Keratinocyte (primary cell): Measurements from ENCODE around the gene DACT1. TPM values are rescaled to one million over a fixed set of nuclear protein-coding genes. Genes with fewer than 3 reads are reported as not detected.

Experiments
- DNase-seq: peaks from one replicate; pipeline ENCODE4 v3.0.0-alpha.2; 2011; ENCODE audit warnings: low read depth, missing footprints, low spot score
- FAIRE-seq: peaks from 2 replicates; lab custom pipeline; 2011; peaks lifted over from hg19 to GRCh38; lab: Jason Lieb, UNC
- H2AFZ ChIP-seq: 2 replicates; pipeline ENCODE4 v1.6.0; 2012; ENCODE audit warnings: low read length, control low read depth, inconsistent platforms; ENCODE audit not compliant: control insufficient read depth
- H3K27ac ChIP-seq: 2 replicates; pipeline ENCODE4 v1.5.1; 2011; ENCODE audit warnings: low read length; ENCODE audit not compliant: control insufficient read depth, insufficient read depth
- H3K27me3 ChIP-seq: 3 replicates; pipeline ENCODE4 v1.6.0; 2011; ENCODE audit warnings: low read length; ENCODE audit not compliant: control insufficient read depth, insufficient read depth; ENCODE audit errors: extremely low read depth
- H3K36me3 ChIP-seq, 2 experiments: 2 replicates in 1 of 2; 3 replicates in 1 of 2; pipeline ENCODE4 v1.5.1; 2011; ENCODE audit warnings: low read length in 2 of 2, mild to moderate bottlenecking in 1 of 2; ENCODE audit not compliant: control insufficient read depth in 2 of 2, insufficient read depth in 2 of 2; ENCODE audit errors: extremely low read depth in 1 of 2
- H3K4me1 ChIP-seq: 3 replicates; pipeline ENCODE4 v1.5.1; 2011; ENCODE audit warnings: low read length; ENCODE audit not compliant: control insufficient read depth, insufficient read depth; ENCODE audit errors: extremely low read depth
- H3K4me2 ChIP-seq: 3 replicates; pipeline ENCODE4 v1.6.0; 2011; ENCODE audit warnings: low read depth, low read length; ENCODE audit not compliant: control insufficient read depth, insufficient read depth; ENCODE audit errors: extremely low read depth
- H3K4me3 ChIP-seq, 3 experiments: fragments of 200-600 bp in 1 of 3; sonication (generic) in 1 of 3; 2 replicates in 2 of 3; 3 replicates in 1 of 3; pipeline ENCODE4 v1.5.1; 2011 to 2016; ENCODE audit warnings: low read length in 3 of 3, mild to moderate bottlenecking in 3 of 3, control low read depth in 2 of 3, inconsistent platforms in 1 of 3, low read depth in 1 of 3, mixed read lengths in 1 of 3, mixed run types in 1 of 3, moderate library complexity in 1 of 3; ENCODE audit not compliant: control insufficient read depth in 2 of 3, insufficient read depth in 2 of 3; ENCODE audit errors: extremely low read depth in 1 of 3
- H3K79me2 ChIP-seq: 2 replicates; pipeline ENCODE4 v1.6.0; 2012; ENCODE audit warnings: low read length; ENCODE audit not compliant: control insufficient read depth, insufficient read depth
- H3K9ac ChIP-seq: 3 replicates; pipeline ENCODE4 v1.6.0; 2011; ENCODE audit warnings: low read length; ENCODE audit not compliant: control insufficient read depth, insufficient read depth; ENCODE audit errors: extremely low read depth
- H3K9me1 ChIP-seq: 3 replicates; pipeline ENCODE4 v1.6.0; 2011; ENCODE audit warnings: low read length; ENCODE audit not compliant: control insufficient read depth, insufficient read depth; ENCODE audit errors: extremely low read depth
- H3K9me3 ChIP-seq: 2 replicates; pipeline ENCODE4 v1.5.1; 2012; ENCODE audit warnings: low read depth, low read length; ENCODE audit not compliant: control insufficient read depth
- H4K20me1 ChIP-seq: 3 replicates; pipeline ENCODE4 v1.6.0; 2011; ENCODE audit warnings: low read length; ENCODE audit not compliant: control insufficient read depth, insufficient read depth; ENCODE audit errors: extremely low read depth
- EZH2 ChIP-seq: IDR thresholded peaks from one replicate; pipeline ENCODE4 v1.6.1; 2012; ENCODE audit warnings: inconsistent platforms, mild to moderate bottlenecking, low read length, moderate library complexity
- dilution Hi-C: fragments of 300-500 bp; cut with MboI; formaldehyde crosslinking; loops from one replicate; pipeline ENCODE4 v1.7.0; 2020; ENCODE audit warnings: low sequenced_read_pairs; ENCODE audit not compliant: extremely low pct_ligation_motif_present
- polyA plus RNA-seq, 5 experiments: library from polyadenylated mRNA; depleted of rRNA in 3 of 5; stranded (reverse) in 3 of 5; stranded (forward) in 1 of 5; unstranded in 1 of 5; fragments of >200 nt; gene quantifications; 1 replicate in 1 of 5; 2 replicates in 3 of 5; 3 replicates in 1 of 5; pipeline versions ENCODE4 v1.2.1 to v1.2.3, GENCODE V29; 2011 to 2012; ENCODE audit warnings: missing spikeins in 2 of 5, low read depth in 1 of 5, low replicate concordance in 1 of 5
- TF ChIP-seq, protein P1 (sequence below), 3 experiments: IDR thresholded peaks in 1 of 3; conservative IDR thresholded peaks in 1 of 3; optimal IDR thresholded peaks in 1 of 3; 2 replicates in 2 of 3; 3 replicates in 1 of 3; pipeline versions ENCODE3 to v1.5.1; 2011; ENCODE audit warnings: low read length in 3 of 3, mild to moderate bottlenecking in 3 of 3, moderate library complexity in 2 of 3, control low read depth in 1 of 3, inconsistent platforms in 1 of 3; ENCODE audit not compliant: insufficient read depth in 2 of 3; ENCODE audit errors: extremely low read depth in 1 of 3

DACT1 gene
- polyA plus RNA-seq, 1 donor (not counting 4 experiments of a cell fraction or from before 2014, with no cell fraction given), result 0.10 TPM

DNA sequence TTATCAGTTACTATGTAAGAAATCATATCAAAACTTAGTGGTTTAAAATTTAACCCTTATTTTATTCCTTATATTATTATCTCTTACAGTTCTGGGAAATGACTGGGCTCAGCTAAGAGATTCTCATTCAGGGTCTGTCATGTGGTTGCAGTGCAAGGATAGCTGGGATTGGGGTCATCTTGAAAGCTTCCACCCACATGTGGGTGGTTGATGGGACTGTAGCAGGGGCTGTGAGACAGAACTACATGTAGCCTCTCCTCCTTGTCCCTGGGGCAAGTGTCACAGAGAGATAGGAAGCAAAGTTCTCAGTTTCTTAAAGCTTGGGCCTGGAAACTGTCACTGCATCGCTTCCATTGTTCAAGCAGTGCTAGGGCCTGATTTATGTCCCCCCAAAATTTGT is 57.8 kb downstream of the DACT1 start:
- peaks cover 11% of the 10 kb centered on the region for H3K27me3 ChIP-seq
- dilution Hi-C loops, result no loop called here
- FAIRE-seq, result no peak
- no peak for DNase-seq
- no peak overlapping the region for H3K4me2 ChIP-seq
- no peak overlapping the region for H2AFZ ChIP-seq
- H3K79me2 ChIP-seq, result no peaks in the 10 kb centered on the region
- no peak for TF ChIP-seq EZH2
- TF ChIP-seq, protein P1, sequence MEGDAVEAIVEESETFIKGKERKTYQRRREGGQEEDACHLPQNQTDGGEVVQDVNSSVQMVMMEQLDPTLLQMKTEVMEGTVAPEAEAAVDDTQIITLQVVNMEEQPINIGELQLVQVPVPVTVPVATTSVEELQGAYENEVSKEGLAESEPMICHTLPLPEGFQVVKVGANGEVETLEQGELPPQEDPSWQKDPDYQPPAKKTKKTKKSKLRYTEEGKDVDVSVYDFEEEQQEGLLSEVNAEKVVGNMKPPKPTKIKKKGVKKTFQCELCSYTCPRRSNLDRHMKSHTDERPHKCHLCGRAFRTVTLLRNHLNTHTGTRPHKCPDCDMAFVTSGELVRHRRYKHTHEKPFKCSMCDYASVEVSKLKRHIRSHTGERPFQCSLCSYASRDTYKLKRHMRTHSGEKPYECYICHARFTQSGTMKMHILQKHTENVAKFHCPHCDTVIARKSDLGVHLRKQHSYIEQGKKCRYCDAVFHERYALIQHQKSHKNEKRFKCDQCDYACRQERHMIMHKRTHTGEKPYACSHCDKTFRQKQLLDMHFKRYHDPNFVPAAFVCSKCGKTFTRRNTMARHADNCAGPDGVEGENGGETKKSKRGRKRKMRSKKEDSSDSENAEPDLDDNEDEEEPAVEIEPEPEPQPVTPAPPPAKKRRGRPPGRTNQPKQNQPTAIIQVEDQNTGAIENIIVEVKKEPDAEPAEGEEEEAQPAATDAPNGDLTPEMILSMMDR (optimal IDR thresholded peaks at IDR 0.05 in 1 of 3, IDR thresholded peaks at IDR 0.05 in 1 of 3, conservative IDR thresholded peaks at IDR 0.05 in 1 of 3; ENCODE audit: extremely low read depth in 1 of 3, insufficient read depth in 2 of 3, low read length in 3 of 3), result no peak
- H3K27ac ChIP-seq, result no peak overlapping the region
- no peaks in the 10 kb centered on the region for H4K20me1 ChIP-seq
- no peaks in the 10 kb centered on the region for H3K9me3 ChIP-seq
- H3K9ac ChIP-seq, result no peak overlapping the region
- no peaks in the 10 kb centered on the region for H3K4me1 ChIP-seq
- H3K4me3 ChIP-seq, result no peak overlapping the region
- H3K36me3 ChIP-seq, result no peaks in the 10 kb centered on the region
- H3K9me1 ChIP-seq, result no peaks in the 10 kb centered on the region

DNA sequence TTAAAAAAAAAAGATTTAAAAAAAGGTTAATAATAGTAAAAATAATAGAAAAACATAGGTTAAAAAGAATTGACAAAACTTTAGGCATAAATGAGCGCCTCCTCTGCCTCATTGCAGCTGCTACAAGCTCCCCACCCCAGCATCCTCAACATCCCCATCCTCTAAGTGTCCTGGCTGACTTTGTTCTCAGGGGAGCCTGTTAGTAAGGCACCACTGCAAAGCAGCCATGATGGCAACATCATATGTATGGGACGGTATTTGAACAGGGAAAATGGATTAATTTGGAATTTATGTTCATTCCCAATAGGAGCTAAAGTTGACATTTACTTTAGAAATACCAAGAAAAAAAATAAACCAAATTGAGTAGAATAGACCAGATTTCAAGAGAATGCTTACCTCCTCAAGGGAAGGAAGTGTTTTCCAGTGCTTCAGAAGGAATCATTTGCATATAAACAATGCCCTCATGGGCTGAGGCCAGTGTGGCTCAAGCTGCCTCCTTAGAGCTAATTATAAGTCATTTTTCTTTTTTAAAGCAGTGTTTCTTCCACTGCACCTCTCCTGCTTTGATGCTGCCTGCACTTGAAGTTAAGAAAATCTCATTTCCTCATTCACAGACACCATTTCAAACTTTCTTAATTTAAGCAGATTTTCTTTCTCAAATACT is 59.6 kb downstream of the DACT1 start:
- H3K4me2 ChIP-seq, result no peak overlapping the region
- H3K9me1 ChIP-seq, result no peaks in the 10 kb centered on the region
- TF ChIP-seq, protein P1 (optimal IDR thresholded peaks at IDR 0.05 in 1 of 3, IDR thresholded peaks at IDR 0.05 in 1 of 3, conservative IDR thresholded peaks at IDR 0.05 in 1 of 3; ENCODE audit: extremely low read depth in 1 of 3, insufficient read depth in 2 of 3, low read length in 3 of 3), result no peak
- no peak for TF ChIP-seq EZH2
- no peak overlapping the region for H2AFZ ChIP-seq
- H3K9ac ChIP-seq, result no peak overlapping the region
- FAIRE-seq (no peak), DNase-seq (no peak)
- no peaks in the 10 kb centered on the region for H3K9me3 ChIP-seq
- H3K4me3 ChIP-seq, result no peak overlapping the region
- peaks cover 11% of the 10 kb centered on the region for H3K27me3 ChIP-seq
- no peaks in the 10 kb centered on the region for H3K4me1 ChIP-seq
- no peaks in the 10 kb centered on the region for H4K20me1 ChIP-seq
- no peaks in the 10 kb centered on the region for H3K79me2 ChIP-seq
- dilution Hi-C loops, result no loop called here
- no peak overlapping the region for H3K27ac ChIP-seq
- no peaks in the 10 kb centered on the region for H3K36me3 ChIP-seq

Other genes starting within 250 kb of the DACT1 start
- not detected in 3 replicates for gene TOMM20L, start 242.0 kb upstream of the DACT1 start, polyA plus RNA-seq
- 18.1 to 44.4 TPM (median 29.6 TPM) in 3 replicates for gene TIMM9, start 210.4 kb upstream of the DACT1 start, polyA plus RNA-seq
- 8.2 to 12.4 TPM (median 10.5 TPM) in 3 replicates for gene KIAA0586, start 210.2 kb upstream of the DACT1 start, polyA plus RNA-seq